GM23248 (cell line): ENCODE measurements around the gene NKAIN4.

Experiments
- EZH2 ChIP-seq: fragments of 200-600 bp; sonication (generic); IDR thresholded peaks from 2 replicates; pipeline ENCODE4 v1.6.1; 2018; ENCODE audit warnings: antibody characterized with exemption, mild to moderate bottlenecking; ENCODE audit not compliant: insufficient read depth, poor library complexity, severe bottlenecking
- EZH2phosphoT487 ChIP-seq: fragments of 200-600 bp; sonication (generic); IDR thresholded peaks from 2 replicates; pipeline ENCODE4 v1.6.1; 2018; ENCODE audit warnings: antibody characterized with exemption, moderate library complexity, mild to moderate bottlenecking, low read depth; ENCODE audit not compliant: insufficient read depth

DNA sequence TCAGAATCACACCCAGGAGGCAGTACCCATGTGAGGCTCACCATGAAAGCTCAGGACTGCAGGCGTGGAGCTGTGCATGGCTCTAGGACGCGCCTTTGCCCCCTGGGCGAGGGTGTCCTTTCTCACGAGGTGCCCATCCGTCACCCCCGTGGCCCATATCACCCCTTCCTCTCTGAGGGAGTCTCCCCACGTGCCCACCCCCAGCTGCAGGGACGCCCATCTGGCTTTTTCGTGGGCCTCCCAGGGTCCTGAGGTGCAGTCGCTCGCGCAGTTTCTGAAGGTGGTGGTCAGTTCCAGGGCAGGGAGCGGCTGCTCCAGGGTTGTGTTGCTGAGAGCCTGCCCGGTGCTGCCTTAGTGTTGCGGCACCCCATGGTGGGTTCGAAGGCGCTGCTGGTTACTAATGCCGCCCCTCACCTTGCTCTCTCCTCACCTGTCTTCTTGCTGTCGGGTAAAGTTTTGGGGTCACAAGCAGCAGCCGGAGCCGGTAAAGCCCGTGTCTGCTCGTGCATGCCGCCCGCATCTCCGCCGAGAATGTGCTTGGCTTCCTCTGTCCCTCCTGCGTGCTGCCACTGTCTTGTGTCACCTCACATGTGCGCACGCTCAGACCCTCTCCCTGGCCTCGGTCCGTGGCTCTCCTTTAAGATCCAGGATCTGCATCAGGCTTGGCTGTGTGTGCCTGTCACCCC lies 29.3 kb upstream of the NKAIN4 start:
- TF ChIP-seq EZH2phosphoT487 (no peak), EZH2 (no peak)
